ENCODE data around the gene VPS52. TPM values are rescaled to one million over a fixed set of nuclear protein-coding genes. Genes with fewer than 3 reads are reported as not detected.
A peak's percentile ranks its signal among the peaks of the same experiment; 100 is the strongest.

The VPS52 gene
- total RNA-seq, 1 donor from 2014 or later, result 41.8 TPM

DNA sequence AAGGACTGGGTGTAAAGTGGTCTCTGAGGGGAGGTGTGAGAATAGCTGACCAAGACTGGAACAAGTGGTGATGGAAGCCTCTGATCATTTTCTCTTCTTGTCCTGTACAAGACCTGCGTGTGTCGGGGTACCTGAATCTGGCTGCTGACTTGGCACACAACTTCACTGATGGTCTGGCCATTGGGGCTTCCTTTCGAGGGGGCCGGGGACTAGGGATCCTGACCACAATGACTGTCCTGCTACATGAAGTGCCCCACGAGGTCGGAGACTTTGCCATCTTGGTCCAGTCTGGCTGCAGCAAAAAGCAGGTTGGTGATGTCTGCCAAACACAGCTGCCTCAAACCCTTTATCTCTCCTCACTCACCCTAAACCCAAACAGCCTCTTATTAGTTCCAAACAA lies 68.9 kb downstream of the VPS52 start:
- Mint-ChIP-seq H3K4me3 (ENCODE audit: unreplicated experiment) (peak overlapping the region; percentile 100), H3K36me3 (ENCODE audit: low read depth, unreplicated experiment) (peaks cover 35% of the 10 kb centered on the region), H3K4me1 (ENCODE audit: unreplicated experiment) (peaks cover 63% of the 10 kb centered on the region), H3K27me3 (ENCODE audit: unreplicated experiment) (peaks cover 19% of the 10 kb centered on the region), H3K9me3 (ENCODE audit: unreplicated experiment) (no peaks in the 10 kb centered on the region), H3K27ac (ENCODE audit: unreplicated experiment) (peak overlapping the region; percentile 37)
- TF ChIP-seq, protein P1, sequence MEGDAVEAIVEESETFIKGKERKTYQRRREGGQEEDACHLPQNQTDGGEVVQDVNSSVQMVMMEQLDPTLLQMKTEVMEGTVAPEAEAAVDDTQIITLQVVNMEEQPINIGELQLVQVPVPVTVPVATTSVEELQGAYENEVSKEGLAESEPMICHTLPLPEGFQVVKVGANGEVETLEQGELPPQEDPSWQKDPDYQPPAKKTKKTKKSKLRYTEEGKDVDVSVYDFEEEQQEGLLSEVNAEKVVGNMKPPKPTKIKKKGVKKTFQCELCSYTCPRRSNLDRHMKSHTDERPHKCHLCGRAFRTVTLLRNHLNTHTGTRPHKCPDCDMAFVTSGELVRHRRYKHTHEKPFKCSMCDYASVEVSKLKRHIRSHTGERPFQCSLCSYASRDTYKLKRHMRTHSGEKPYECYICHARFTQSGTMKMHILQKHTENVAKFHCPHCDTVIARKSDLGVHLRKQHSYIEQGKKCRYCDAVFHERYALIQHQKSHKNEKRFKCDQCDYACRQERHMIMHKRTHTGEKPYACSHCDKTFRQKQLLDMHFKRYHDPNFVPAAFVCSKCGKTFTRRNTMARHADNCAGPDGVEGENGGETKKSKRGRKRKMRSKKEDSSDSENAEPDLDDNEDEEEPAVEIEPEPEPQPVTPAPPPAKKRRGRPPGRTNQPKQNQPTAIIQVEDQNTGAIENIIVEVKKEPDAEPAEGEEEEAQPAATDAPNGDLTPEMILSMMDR (IDR thresholded peaks at IDR 0.05; ENCODE audit: unreplicated experiment), result no peak
- DNase-seq (ENCODE audit: low spot score), result no peak

DNA sequence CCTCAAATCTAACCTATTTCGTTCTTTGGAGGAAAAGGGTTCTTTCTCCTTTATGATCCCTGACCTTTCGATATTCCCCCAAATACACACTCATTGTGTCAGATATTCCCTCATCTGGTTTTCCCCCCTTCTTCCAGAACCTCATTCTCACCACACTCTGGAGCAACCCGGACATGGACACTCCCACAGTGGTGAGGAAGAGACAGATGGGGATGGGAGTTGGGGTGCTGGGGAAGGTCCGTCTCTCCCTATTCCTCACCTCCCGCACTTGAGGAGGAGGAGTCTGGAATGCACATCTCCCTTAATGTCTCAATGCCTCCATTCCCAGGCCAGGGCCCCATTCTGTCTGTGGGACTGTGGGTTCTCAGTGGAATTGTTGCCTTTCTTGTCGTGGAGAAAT lies 69.7 kb downstream of the VPS52 start:
- Mint-ChIP-seq H3K4me3 (ENCODE audit: unreplicated experiment) (peak overlapping the region; percentile 100), H3K4me1 (ENCODE audit: unreplicated experiment) (peaks cover 70% of the 10 kb centered on the region), H3K9me3 (ENCODE audit: unreplicated experiment) (no peaks in the 10 kb centered on the region), H3K36me3 (ENCODE audit: low read depth, unreplicated experiment) (peaks cover 43% of the 10 kb centered on the region), H3K27ac (ENCODE audit: unreplicated experiment) (peak overlapping the region; percentile 90), H3K27me3 (ENCODE audit: unreplicated experiment) (peaks cover 19% of the 10 kb centered on the region)
- DNase-seq (ENCODE audit: low spot score), result no peak
- TF ChIP-seq, protein P1 (IDR thresholded peaks at IDR 0.05; ENCODE audit: unreplicated experiment), result no peak

DNA sequence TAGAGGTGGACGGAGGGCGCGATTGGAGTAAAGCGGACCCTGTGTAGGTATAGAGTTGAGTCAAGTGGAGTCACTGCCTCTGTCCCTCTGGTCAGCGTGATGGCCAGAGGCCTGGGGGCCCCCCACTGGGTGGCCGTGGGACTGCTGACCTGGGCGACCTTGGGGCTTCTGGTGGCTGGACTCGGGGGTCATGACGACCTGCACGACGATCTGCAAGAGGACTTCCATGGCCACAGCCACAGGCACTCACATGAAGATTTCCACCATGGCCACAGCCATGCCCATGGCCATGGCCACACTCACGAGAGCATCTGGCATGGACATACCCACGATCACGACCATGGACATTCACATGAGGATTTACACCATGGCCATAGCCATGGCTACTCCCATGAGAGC lies 70.5 kb downstream of the VPS52 start:
- Mint-ChIP-seq H3K9me3 (ENCODE audit: unreplicated experiment) (no peaks in the 10 kb centered on the region), H3K27ac (ENCODE audit: unreplicated experiment) (peak overlapping the region; percentile 98), H3K4me3 (ENCODE audit: unreplicated experiment) (peak overlapping the region; percentile 100), H3K4me1 (ENCODE audit: unreplicated experiment) (peaks cover 66% of the 10 kb centered on the region), H3K27me3 (ENCODE audit: unreplicated experiment) (peaks cover 19% of the 10 kb centered on the region), H3K36me3 (ENCODE audit: low read depth, unreplicated experiment) (peaks cover 49% of the 10 kb centered on the region)
- no peak for DNase-seq (ENCODE audit: low spot score)
- TF ChIP-seq, protein P1 (IDR thresholded peaks at IDR 0.05; ENCODE audit: unreplicated experiment), result no peak

Small RNA genes lying within 50 kb of the gene (microRNA-seq; reads per million reads assigned to microRNA genes)
- gene MIR219A1 (ENCODE audit: unreplicated experiment) (13.1 reads per million, percentile 62 among the genes with 10 or more reads in this experiment), gene MIR6834 (ENCODE audit: unreplicated experiment) (not detected), gene MIR6873 (ENCODE audit: unreplicated experiment) (not detected)

Other genes with a start within 250 kb of the VPS52 start
- gene HLA-DPA1, start 198.2 kb downstream of the VPS52 start, total RNA-seq (ENCODE audit: unreplicated experiment), result 8.5 TPM
- gene HLA-DPB1, start 195.9 kb downstream of the VPS52 start, total RNA-seq (ENCODE audit: unreplicated experiment), result 14.4 TPM
- gene COL11A2, start 79.4 kb downstream of the VPS52 start, total RNA-seq (ENCODE audit: unreplicated experiment), result 127 TPM
- gene RXRB, start 71.2 kb downstream of the VPS52 start, total RNA-seq (ENCODE audit: unreplicated experiment), result 35.8 TPM
- 108 TPM for gene SLC39A7, start 71.0 kb downstream of the VPS52 start, total RNA-seq (ENCODE audit: unreplicated experiment)
- gene HSD17B8, start 67.2 kb downstream of the VPS52 start, total RNA-seq (ENCODE audit: unreplicated experiment), result 6.5 TPM
- 19.6 TPM for gene RING1, start 63.4 kb downstream of the VPS52 start, total RNA-seq (ENCODE audit: unreplicated experiment)
- gene RPS18, start 199 bp upstream of the VPS52 start, total RNA-seq (ENCODE audit: unreplicated experiment), result 2,251 TPM
- 3.8 TPM for gene B3GALT4, start 5.2 kb upstream of the VPS52 start, total RNA-seq (ENCODE audit: unreplicated experiment)
- 48.5 TPM for gene WDR46, start 17.4 kb upstream of the VPS52 start, total RNA-seq (ENCODE audit: unreplicated experiment)
- gene PFDN6, start 17.7 kb upstream of the VPS52 start, total RNA-seq (ENCODE audit: unreplicated experiment), result 33.3 TPM
- gene RGL2, start 27.1 kb upstream of the VPS52 start, total RNA-seq (ENCODE audit: unreplicated experiment), result 167 TPM
- 57.1 TPM for gene TAPBP, start 42.2 kb upstream of the VPS52 start, total RNA-seq (ENCODE audit: unreplicated experiment)
- 16.9 TPM for gene ZBTB22, start 45.9 kb upstream of the VPS52 start, total RNA-seq (ENCODE audit: unreplicated experiment)
- 49.6 TPM for gene DAXX, start 51.1 kb upstream of the VPS52 start, total RNA-seq (ENCODE audit: unreplicated experiment)
- gene KIFC1, start 119.9 kb upstream of the VPS52 start, total RNA-seq (ENCODE audit: unreplicated experiment), result 19.0 TPM
- 60.0 TPM for gene PHF1, start 139.1 kb upstream of the VPS52 start, total RNA-seq (ENCODE audit: unreplicated experiment)
- 163 TPM for gene CUTA, start 146.2 kb upstream of the VPS52 start, total RNA-seq (ENCODE audit: unreplicated experiment)
- 48.6 TPM for gene SYNGAP1, start 148.2 kb upstream of the VPS52 start, total RNA-seq (ENCODE audit: unreplicated experiment)
- 18.7 TPM for gene ZBTB9, start 182.7 kb upstream of the VPS52 start, total RNA-seq (ENCODE audit: unreplicated experiment)

All from endothelial cell (in vitro differentiated cells).